ENCODE data around the gene SUFU.

GRCh38 chr10:102639537-102639936 is 135.8 kb downstream of the SUFU start:
- TF ChIP-seq GATA2 (IDR thresholded peaks at IDR 0.05; ENCODE audit: low read depth, low read length) (no peak), GATA3 (IDR thresholded peaks at IDR 0.05; ENCODE audit: low read depth, low read length) (no peak)

Measured in SH-SY5Y (cell line).